H9 (cell line): ENCODE measurements around the gene MINPP1. TPM values are rescaled to one million over a fixed set of nuclear protein-coding genes. Genes with fewer than 3 reads are reported as not detected.

ENCODE experiments used
- DNase-seq: peaks from one replicate; pipeline ENCODE4 v3.0.0-alpha.2; 2017
- H2AFZ ChIP-seq: one replicate; pipeline ENCODE4 v1.6.1; 2013; ENCODE audit warnings: mild to moderate bottlenecking, low read length, control low read depth, moderate library complexity
- H2AK5ac ChIP-seq: 2 replicates; pipeline ENCODE4 v1.6.1; 2013; ENCODE audit warnings: low read length, control low read depth, mixed read lengths; ENCODE audit not compliant: insufficient read length
- H2BK120ac ChIP-seq: one replicate; pipeline ENCODE4 v1.6.1; 2013; ENCODE audit warnings: low read depth, mild to moderate bottlenecking, low read length, control low read depth, inconsistent platforms; ENCODE audit not compliant: poor library complexity, severe bottlenecking
- H2BK12ac ChIP-seq: 2 replicates; pipeline ENCODE4 v1.6.1; 2013; ENCODE audit warnings: low read length, control low read depth, mixed read lengths, low read depth; ENCODE audit not compliant: insufficient read length
- H2BK15ac ChIP-seq: 2 replicates; pipeline ENCODE4 v1.6.1; 2013; ENCODE audit warnings: low read depth, low read length, control low read depth
- H2BK20ac ChIP-seq: one replicate; pipeline ENCODE4 v1.6.1; 2013; ENCODE audit warnings: low read depth, mild to moderate bottlenecking, low read length, control low read depth, inconsistent platforms; ENCODE audit not compliant: poor library complexity, severe bottlenecking
- H2BK5ac ChIP-seq: 2 replicates; pipeline ENCODE4 v1.6.1; 2013; ENCODE audit warnings: low read length, control low read depth, mixed read lengths; ENCODE audit not compliant: insufficient read length
- H3K14ac ChIP-seq: 2 replicates; pipeline ENCODE4 v1.6.1; 2013; ENCODE audit warnings: low read length, control low read depth; ENCODE audit not compliant: insufficient read depth
- H3K18ac ChIP-seq: 2 replicates; pipeline ENCODE4 v1.6.1; 2013; ENCODE audit warnings: low read depth, mild to moderate bottlenecking, mixed read lengths, low read length, control low read depth; ENCODE audit not compliant: insufficient read length
- H3K23ac ChIP-seq: 2 replicates; pipeline ENCODE4 v1.6.1; 2013; ENCODE audit warnings: low read length, control low read depth, mixed read lengths, low read depth; ENCODE audit not compliant: insufficient read length
- H3K23me2 ChIP-seq: 2 replicates; pipeline ENCODE4 v1.6.1; 2013; ENCODE audit warnings: low read depth, mild to moderate bottlenecking, mixed read lengths, low read length, control low read depth; ENCODE audit not compliant: insufficient read length, poor library complexity, severe bottlenecking
- H3K27ac ChIP-seq: 2 replicates; pipeline ENCODE4 v1.5.1; 2013; ENCODE audit warnings: low read length, control low read depth, mixed read lengths, low read depth; ENCODE audit not compliant: insufficient read length
- H3K27me3 ChIP-seq: 2 replicates; pipeline ENCODE4 v1.6.1; 2013; ENCODE audit warnings: low read length, control low read depth, inconsistent platforms; ENCODE audit not compliant: insufficient read depth
- H3K4ac ChIP-seq: 2 replicates; pipeline ENCODE4 v1.6.1; 2013; ENCODE audit warnings: low read depth, mild to moderate bottlenecking, control low read depth, inconsistent platforms, low read length, moderate library complexity
- H3K4me1 ChIP-seq: 2 replicates; pipeline ENCODE4 v1.6.1; 2013; ENCODE audit warnings: low read length, control low read depth, inconsistent platforms; ENCODE audit not compliant: insufficient read depth
- H3K4me2 ChIP-seq: 2 replicates; pipeline ENCODE4 v1.6.1; 2013; ENCODE audit warnings: low read length, control low read depth, mixed read lengths; ENCODE audit not compliant: insufficient read length, insufficient read depth
- H3K56ac ChIP-seq: 2 replicates; pipeline ENCODE4 v1.6.1; 2013; ENCODE audit warnings: low read depth, mild to moderate bottlenecking, mixed read lengths, low read length, control low read depth; ENCODE audit not compliant: insufficient read length
- H3K79me1 ChIP-seq: 2 replicates; pipeline ENCODE4 v1.6.1; 2013; ENCODE audit warnings: low read depth, mild to moderate bottlenecking, moderate library complexity, low read length, control low read depth, inconsistent platforms; ENCODE audit not compliant: insufficient read depth, poor library complexity, severe bottlenecking
- H3K79me2 ChIP-seq: 2 replicates; pipeline ENCODE4 v1.6.1; 2013; ENCODE audit warnings: low read length, control low read depth, inconsistent platforms; ENCODE audit not compliant: insufficient read depth
- H3K9ac ChIP-seq: 2 replicates; pipeline ENCODE4 v1.6.1; 2013; ENCODE audit warnings: low read length, control low read depth, mixed read lengths; ENCODE audit not compliant: insufficient read length; ENCODE audit errors: extremely low read depth
- H3K9me3 ChIP-seq: one replicate; pipeline ENCODE4 v1.6.1; 2013; ENCODE audit warnings: low read depth, low read length, inconsistent platforms; ENCODE audit not compliant: control insufficient read depth
- H3T11ph ChIP-seq: one replicate; pipeline ENCODE4 v1.6.1; 2013; ENCODE audit warnings: mild to moderate bottlenecking, low read length, control low read depth, inconsistent platforms
- H4K20me1 ChIP-seq: one replicate; pipeline ENCODE4 v1.6.1; 2013; ENCODE audit not compliant: control insufficient read depth, insufficient read length, insufficient read depth
- H4K5ac ChIP-seq: 2 replicates; pipeline ENCODE4 v1.6.1; 2013; ENCODE audit warnings: low read depth, mild to moderate bottlenecking, mixed read lengths, low read length, control low read depth; ENCODE audit not compliant: insufficient read length
- H4K8ac ChIP-seq: replicated peaks from 2 replicates; pipeline ENCODE4 v1.6.1; 2013; ENCODE audit warnings: low read length, control low read depth, mixed read lengths, low read depth; ENCODE audit not compliant: insufficient read length
- H4K91ac ChIP-seq: 2 replicates; pipeline ENCODE4 v1.6.1; 2013; ENCODE audit warnings: low read depth, mild to moderate bottlenecking, moderate library complexity, mixed read lengths, low read length, control low read depth; ENCODE audit not compliant: insufficient read length
- H3K27ac Mint-ChIP-seq, 3 experiments: 2 replicates in 2 of 3; 3 replicates in 1 of 3; pipeline ENCODE4 v1.8.0; 2020 to 2021; ENCODE audit warnings: mixed read lengths in 3 of 3, mild to moderate bottlenecking in 1 of 3, moderate library complexity in 1 of 3
- H3K27me3 Mint-ChIP-seq: 2 replicates; pipeline ENCODE4 v1.8.0; 2021; ENCODE audit warnings: low read depth, mild to moderate bottlenecking, moderate library complexity, mixed read lengths
- H3K36me3 Mint-ChIP-seq, 3 experiments: 2 replicates in 2 of 3; 3 replicates in 1 of 3; pipeline ENCODE4 v1.8.0; 2020 to 2021; ENCODE audit warnings: low read depth in 3 of 3, mixed read lengths in 3 of 3; ENCODE audit not compliant: insufficient read depth in 1 of 3
- H3K4me1 Mint-ChIP-seq, 2 experiments: 2 replicates each; pipeline ENCODE4 v1.8.0; 2020; ENCODE audit warnings: mixed read lengths in 2 of 2
- H3K4me3 Mint-ChIP-seq, 2 experiments: 2 replicates in 1 of 2; 3 replicates in 1 of 2; pipeline ENCODE4 v1.8.0; 2020 to 2021; ENCODE audit warnings: mild to moderate bottlenecking in 2 of 2, mixed read lengths in 2 of 2, moderate library complexity in 1 of 2
- H3K9me3 Mint-ChIP-seq, 2 experiments: 2 replicates in 1 of 2; 3 replicates in 1 of 2; pipeline ENCODE4 v1.8.0; 2020; ENCODE audit warnings: mild to moderate bottlenecking in 2 of 2, mixed read lengths in 2 of 2, moderate library complexity in 1 of 2
- WGBS: extraction: QIAGEN DNeasy Blood & Tissue Kit; methylation state at CpG from one replicate; pipeline ENCODE4 v1.1.7; 2013; ENCODE audit warnings: missing lambda C conversion rate, low lambda C conversion rate, mixed read lengths; ENCODE audit not compliant: insufficient read length; ENCODE audit errors: extremely low coverage; 5-methylcytosine and 5-hydroxymethylcytosine counted together
- total RNA-seq: library from RNA; stranded (reverse); gene quantifications from 2 replicates; pipeline ENCODE4 v1.2.1, GENCODE V29; 2021
- TF ChIP-seq, protein P1 (sequence below): fragments of 200-600 bp; sonication (generic); conservative IDR thresholded peaks from 3 replicates; pipeline ENCODE4 v1.8.0; 2021; ENCODE audit warnings: antibody characterized with exemption, mild to moderate bottlenecking

MINPP1 gene
- total RNA-seq, 1 experiment from 2014 or later, result 30.3 TPM

- no CpG with 5 or more reads among the region's 3 CpGs for WGBS
- Histone ChIP-seq H3K79me1 (no peaks in the 10 kb centered on the region), H4K5ac (no peak overlapping the region), H2BK12ac (no peak overlapping the region), H3K4me2 (no peak overlapping the region), H4K91ac (no peak overlapping the region), H2BK5ac (no peak overlapping the region), H3K14ac (no peak overlapping the region), H3K18ac (no peak overlapping the region), H3K23ac (no peak overlapping the region), H2AK5ac (no peak overlapping the region), H3K79me2 (no peaks in the 10 kb centered on the region), H4K8ac (no peak overlapping the region), H3K9ac (no peak overlapping the region), H3K56ac (no peak overlapping the region), H3K9me3 (no peaks in the 10 kb centered on the region), H2BK120ac (no peak overlapping the region), H2BK20ac (no peak overlapping the region), H2BK15ac (no peak overlapping the region), H3K27me3 (no peaks in the 10 kb centered on the region), H3K23me2 (no peaks in the 10 kb centered on the region), H3K27ac (no peak overlapping the region), H2AFZ (no peak overlapping the region), H3K4me1 (no peaks in the 10 kb centered on the region), H3K4ac (no peak overlapping the region), H4K20me1 (no peaks in the 10 kb centered on the region), H3T11ph (no peak overlapping the region)
- no peak for DNase-seq
- H3K27me3 Mint-ChIP-seq, result no peaks in the 10 kb centered on the region
- H3K4me3 Mint-ChIP-seq, result no peak overlapping the region
- H3K4me1 Mint-ChIP-seq, result no peaks in the 10 kb centered on the region
- TF ChIP-seq, protein P1, sequence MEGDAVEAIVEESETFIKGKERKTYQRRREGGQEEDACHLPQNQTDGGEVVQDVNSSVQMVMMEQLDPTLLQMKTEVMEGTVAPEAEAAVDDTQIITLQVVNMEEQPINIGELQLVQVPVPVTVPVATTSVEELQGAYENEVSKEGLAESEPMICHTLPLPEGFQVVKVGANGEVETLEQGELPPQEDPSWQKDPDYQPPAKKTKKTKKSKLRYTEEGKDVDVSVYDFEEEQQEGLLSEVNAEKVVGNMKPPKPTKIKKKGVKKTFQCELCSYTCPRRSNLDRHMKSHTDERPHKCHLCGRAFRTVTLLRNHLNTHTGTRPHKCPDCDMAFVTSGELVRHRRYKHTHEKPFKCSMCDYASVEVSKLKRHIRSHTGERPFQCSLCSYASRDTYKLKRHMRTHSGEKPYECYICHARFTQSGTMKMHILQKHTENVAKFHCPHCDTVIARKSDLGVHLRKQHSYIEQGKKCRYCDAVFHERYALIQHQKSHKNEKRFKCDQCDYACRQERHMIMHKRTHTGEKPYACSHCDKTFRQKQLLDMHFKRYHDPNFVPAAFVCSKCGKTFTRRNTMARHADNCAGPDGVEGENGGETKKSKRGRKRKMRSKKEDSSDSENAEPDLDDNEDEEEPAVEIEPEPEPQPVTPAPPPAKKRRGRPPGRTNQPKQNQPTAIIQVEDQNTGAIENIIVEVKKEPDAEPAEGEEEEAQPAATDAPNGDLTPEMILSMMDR, result no peak
- H3K9me3 Mint-ChIP-seq, result no peaks in the 10 kb centered on the region
- no peak overlapping the region for H3K27ac Mint-ChIP-seq
- peaks cover 39 to 60% (median 59%) of the 10 kb centered on the region in 3 experiments for H3K36me3 Mint-ChIP-seq
These were observed 14.2 kb downstream of the MINPP1 start for GRCh38 chr10:87518937-87519336.
